Suprapubic skin (tissue), 4 donors: ENCODE results near the gene GRM7.

Experiments used
- POLR2A ChIP-seq, 2 donors: fragments of 450-650 bp; IDR thresholded peaks; one replicate each; pipeline ENCODE4 v1.6.1; 2017; ENCODE audit warnings: antibody characterized with exemption in 2 of 2, mild to moderate bottlenecking in 2 of 2, moderate library complexity in 2 of 2
- POLR2AphosphoS5 ChIP-seq, 3 donors: sonication (generic); formaldehyde crosslinking; IDR thresholded peaks; one replicate each; pipeline ENCODE4 v1.6.1; 2017; ENCODE audit warnings: antibody characterized with exemption in 3 of 3
- TF ChIP-seq, protein P1 (sequence below), 2 donors: fragments of 200-600 bp in 1 of 2; fragments of 450-650 bp in 1 of 2; sonication (generic) in 1 of 2; IDR thresholded peaks; one replicate each; pipeline ENCODE4 v1.5.1; 2016 to 2019; ENCODE audit warnings: antibody characterized with exemption in 2 of 2, mild to moderate bottlenecking in 1 of 2, moderate library complexity in 1 of 2

DNA sequence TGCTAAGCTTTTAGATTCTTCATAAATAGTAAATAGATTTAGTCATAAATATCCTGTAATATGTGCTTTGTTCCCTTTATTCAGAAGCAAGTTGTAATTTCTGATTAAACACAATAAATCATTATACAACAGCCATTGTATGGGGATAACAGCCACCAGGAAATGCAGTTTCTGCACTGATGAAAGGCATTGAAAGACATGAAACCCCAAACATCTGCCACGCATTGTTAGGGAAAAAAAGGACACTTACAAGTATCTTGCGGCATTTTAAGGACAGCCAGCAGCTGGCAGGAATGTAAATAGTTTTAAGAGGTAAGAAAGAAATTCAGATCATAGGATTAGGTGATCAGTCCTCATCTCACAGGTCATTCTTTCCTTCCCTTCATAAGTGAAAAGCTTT is 839.6 kb downstream of the GRM7 start:
- TF ChIP-seq, protein P1, sequence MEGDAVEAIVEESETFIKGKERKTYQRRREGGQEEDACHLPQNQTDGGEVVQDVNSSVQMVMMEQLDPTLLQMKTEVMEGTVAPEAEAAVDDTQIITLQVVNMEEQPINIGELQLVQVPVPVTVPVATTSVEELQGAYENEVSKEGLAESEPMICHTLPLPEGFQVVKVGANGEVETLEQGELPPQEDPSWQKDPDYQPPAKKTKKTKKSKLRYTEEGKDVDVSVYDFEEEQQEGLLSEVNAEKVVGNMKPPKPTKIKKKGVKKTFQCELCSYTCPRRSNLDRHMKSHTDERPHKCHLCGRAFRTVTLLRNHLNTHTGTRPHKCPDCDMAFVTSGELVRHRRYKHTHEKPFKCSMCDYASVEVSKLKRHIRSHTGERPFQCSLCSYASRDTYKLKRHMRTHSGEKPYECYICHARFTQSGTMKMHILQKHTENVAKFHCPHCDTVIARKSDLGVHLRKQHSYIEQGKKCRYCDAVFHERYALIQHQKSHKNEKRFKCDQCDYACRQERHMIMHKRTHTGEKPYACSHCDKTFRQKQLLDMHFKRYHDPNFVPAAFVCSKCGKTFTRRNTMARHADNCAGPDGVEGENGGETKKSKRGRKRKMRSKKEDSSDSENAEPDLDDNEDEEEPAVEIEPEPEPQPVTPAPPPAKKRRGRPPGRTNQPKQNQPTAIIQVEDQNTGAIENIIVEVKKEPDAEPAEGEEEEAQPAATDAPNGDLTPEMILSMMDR (IDR thresholded peaks at IDR 0.05): no peak
- TF ChIP-seq POLR2A (IDR thresholded peaks at IDR 0.05) (no peak), POLR2AphosphoS5 (IDR thresholded peaks at IDR 0.05) (no peak)
